Dendritic cell treated with granulocyte-macrophage colony-stimulating factor and Interleukin-4, amounts not matched to agents 40 ng/mL and 50 ng/mL, for 4 days (primary cell): ENCODE measurements around the gene SLC4A3.

Experiments
- H3K27ac Mint-ChIP-seq: one replicate; pipeline ENCODE4 v1.8.0; 2022; ENCODE audit warnings: mild to moderate bottlenecking, mixed read lengths
- H3K27me3 Mint-ChIP-seq: one replicate; pipeline ENCODE4 v1.8.0; 2022; ENCODE audit warnings: mild to moderate bottlenecking, mixed read lengths
- H3K36me3 Mint-ChIP-seq: one replicate; pipeline ENCODE4 v1.8.0; 2022; ENCODE audit warnings: low read depth, mixed read lengths
- H3K4me1 Mint-ChIP-seq: one replicate; pipeline ENCODE4 v1.8.0; 2022; ENCODE audit warnings: low read depth, mixed read lengths
- H3K4me3 Mint-ChIP-seq: one replicate; pipeline ENCODE4 v1.8.0; 2022; ENCODE audit warnings: mild to moderate bottlenecking, moderate library complexity, mixed read lengths
- H3K9me3 Mint-ChIP-seq: one replicate; pipeline ENCODE4 v1.8.0; 2022; ENCODE audit warnings: mixed read lengths
- intact Hi-C: fragments of 100-400 bp; cut with micrococcal nuclease; formaldehyde crosslinking; loops from one replicate; pipeline ENCODE4 v1.15.0; 2022

Gene SLC4A3

GRCh38 chr2:219658196-219658846 lies 30.9 kb downstream of the SLC4A3 start:
- no peaks in the 10 kb centered on the region for H3K4me1 Mint-ChIP-seq
- H3K4me3 Mint-ChIP-seq: no peak overlapping the region
- no peaks in the 10 kb centered on the region for H3K36me3 Mint-ChIP-seq
- H3K27ac Mint-ChIP-seq: no peak overlapping the region
- H3K27me3 Mint-ChIP-seq: peaks cover 29% of the 10 kb centered on the region
- H3K9me3 Mint-ChIP-seq: peaks cover 25% of the 10 kb centered on the region
- intact Hi-C loops: no loop called here

DNA sequence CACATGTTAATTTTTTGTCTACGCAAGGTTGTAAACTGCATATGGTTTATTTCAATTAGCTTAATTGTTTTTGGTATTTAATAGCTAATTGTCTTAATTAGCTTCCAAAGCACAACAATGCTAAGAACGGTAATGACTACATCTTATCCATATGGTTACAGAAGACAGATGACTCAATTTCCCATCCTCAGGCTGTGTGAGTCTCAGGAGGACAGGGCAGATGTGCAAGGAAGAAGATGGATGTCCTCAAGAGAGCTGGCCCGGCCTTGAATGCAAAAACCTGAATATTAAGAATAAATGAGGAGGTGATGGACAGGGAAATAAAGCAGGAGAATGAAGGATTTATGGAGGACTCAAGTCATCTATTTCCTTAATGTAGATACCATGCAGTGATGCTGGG lies 31.4 kb downstream of the SLC4A3 start:
- Mint-ChIP-seq H3K4me1 (no peaks in the 10 kb centered on the region), H3K27me3 (peaks cover 28% of the 10 kb centered on the region), H3K4me3 (no peak overlapping the region)

DNA sequence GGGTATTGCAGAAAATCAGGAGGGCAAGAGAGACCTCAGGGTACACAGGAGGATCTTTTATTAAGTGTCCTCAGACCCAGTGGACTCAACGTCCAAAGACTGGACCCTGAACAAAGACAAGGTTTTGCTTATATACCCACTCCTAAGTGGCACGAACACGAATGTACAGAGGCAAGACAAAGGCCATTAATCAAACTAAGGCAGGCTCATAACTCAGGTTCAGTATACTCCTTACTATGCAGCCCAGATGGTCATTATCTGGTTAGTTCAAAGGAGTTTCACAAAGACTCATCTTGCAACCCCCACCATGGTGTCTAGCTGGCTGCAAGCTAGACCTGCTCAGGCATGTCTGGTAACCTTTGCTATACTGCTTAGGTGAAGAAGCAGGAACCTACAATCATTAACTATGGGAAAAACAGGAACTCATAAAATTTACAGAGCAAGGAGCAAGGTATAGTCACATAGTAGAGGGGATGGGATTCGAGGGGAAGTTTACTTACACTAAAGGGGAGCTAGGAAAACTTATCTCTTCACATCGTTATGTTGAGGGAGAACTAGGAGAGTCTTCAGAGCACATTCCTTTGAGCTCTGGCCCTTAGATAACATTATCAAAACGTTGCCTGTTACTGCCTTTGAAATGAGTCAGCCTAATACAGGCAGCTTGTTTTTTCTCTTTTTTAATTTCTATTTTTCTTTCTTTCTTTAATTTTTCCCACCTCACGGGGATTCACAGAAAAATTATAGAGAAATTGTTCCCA lies 33.9 kb downstream of the SLC4A3 start:
- H3K36me3 Mint-ChIP-seq: no peaks in the 10 kb centered on the region
- intact Hi-C loops: no loop called here
- H3K4me1 Mint-ChIP-seq: no peaks in the 10 kb centered on the region
- H3K9me3 Mint-ChIP-seq: peaks cover 25% of the 10 kb centered on the region
- no peak overlapping the region for H3K4me3 Mint-ChIP-seq
- H3K27me3 Mint-ChIP-seq: peaks cover 20% of the 10 kb centered on the region
- no peak overlapping the region for H3K27ac Mint-ChIP-seq

More for the DNA sequence above, 31.4 kb downstream of the SLC4A3 start:
- intact Hi-C loops: no loop called here
- Mint-ChIP-seq H3K9me3 (peaks cover 25% of the 10 kb centered on the region), H3K27ac (no peak overlapping the region), H3K36me3 (no peaks in the 10 kb centered on the region)

DNA sequence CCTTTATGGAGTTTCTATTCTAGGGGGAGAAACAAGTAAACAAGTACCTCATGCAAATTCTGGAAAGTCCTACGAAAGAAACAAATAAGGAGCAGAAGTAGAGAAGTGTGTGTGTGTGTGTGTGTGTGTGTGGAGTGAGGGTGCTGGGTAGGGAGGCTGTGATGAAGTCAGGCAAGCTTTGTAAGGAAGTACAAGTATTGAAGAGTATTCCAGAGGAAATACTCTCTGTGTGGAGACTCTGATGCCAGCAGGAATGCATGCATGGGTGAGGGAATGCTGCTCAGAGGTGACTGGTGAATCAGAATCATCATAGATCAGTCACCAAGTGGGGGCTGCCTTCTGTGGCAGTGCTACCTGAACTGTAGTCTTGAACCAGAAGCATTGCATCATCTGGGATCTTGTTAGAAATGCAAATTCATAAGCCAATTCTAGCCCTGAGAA lies 34.5 kb downstream of the SLC4A3 start:
- H3K9me3 Mint-ChIP-seq: peaks cover 25% of the 10 kb centered on the region
- no peak overlapping the region for H3K4me3 Mint-ChIP-seq
- no peak overlapping the region for H3K27ac Mint-ChIP-seq
- peaks cover 16% of the 10 kb centered on the region for H3K27me3 Mint-ChIP-seq
- intact Hi-C loops: no loop called here
- H3K4me1 Mint-ChIP-seq: no peaks in the 10 kb centered on the region
- no peaks in the 10 kb centered on the region for H3K36me3 Mint-ChIP-seq

DNA sequence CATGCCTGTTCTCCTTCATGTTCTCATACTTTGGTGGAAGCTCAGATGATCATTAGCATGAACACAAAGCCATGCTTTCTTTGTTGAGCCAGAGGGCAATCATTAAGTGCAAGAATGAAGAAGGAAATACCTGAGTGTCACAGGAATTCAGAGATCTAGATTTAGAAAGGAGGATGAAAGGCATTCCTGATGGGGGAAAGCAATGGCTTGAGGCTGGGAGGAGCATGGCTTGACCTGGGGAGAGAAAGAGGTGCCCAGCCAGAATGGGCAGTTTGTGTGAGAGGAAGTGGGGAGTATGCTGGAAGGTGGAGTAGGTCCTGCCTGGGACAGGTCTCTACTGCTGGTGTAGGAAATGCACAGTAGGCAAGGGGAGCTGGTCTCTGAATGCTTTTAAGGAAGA lies 35.1 kb downstream of the SLC4A3 start:
- Mint-ChIP-seq H3K4me1 (no peaks in the 10 kb centered on the region), H3K9me3 (peaks cover 25% of the 10 kb centered on the region), H3K27ac (no peak overlapping the region), H3K36me3 (no peaks in the 10 kb centered on the region), H3K27me3 (peaks cover 16% of the 10 kb centered on the region), H3K4me3 (no peak overlapping the region)
- intact Hi-C loops: no loop called here

DNA sequence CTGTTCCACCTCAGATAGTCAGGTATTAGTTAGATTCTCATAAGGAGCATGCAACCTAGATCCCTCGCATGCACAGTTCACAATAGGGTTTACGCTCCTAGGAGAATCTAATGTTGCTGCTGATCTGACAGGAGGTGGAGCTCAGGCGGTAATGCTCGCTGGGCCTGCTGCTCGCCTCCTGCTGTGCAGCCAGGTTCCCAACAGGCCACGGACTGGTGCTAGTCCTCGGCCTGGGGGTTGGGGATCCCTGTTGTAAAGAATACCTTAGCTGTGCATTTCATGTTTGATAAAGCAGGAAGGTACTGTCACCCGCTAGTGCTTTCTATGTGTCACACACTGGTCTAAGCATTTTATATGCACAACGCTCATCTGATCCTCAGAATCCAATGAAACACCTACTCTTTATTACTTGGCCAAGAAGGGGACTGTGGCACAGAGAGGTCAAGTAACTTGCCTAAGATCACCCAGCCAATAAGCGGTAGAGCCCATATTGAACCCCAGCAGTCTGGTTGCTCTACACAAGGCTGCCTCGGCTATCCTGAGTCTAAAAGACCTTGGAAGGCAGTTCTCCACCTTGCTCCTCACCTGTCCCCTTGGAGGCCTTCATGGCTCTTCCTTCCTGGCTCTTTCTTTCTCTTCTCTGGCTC lies 35.8 kb downstream of the SLC4A3 start:
- Mint-ChIP-seq H3K4me3 (no peak overlapping the region), H3K27me3 (peaks cover 16% of the 10 kb centered on the region), H3K9me3 (peaks cover 25% of the 10 kb centered on the region), H3K27ac (no peak overlapping the region), H3K36me3 (no peaks in the 10 kb centered on the region), H3K4me1 (no peaks in the 10 kb centered on the region)
- intact Hi-C loops: no loop called here

- intact Hi-C loops: no loop called here
- Mint-ChIP-seq H3K27ac (no peak overlapping the region), H3K36me3 (no peaks in the 10 kb centered on the region), H3K4me3 (no peak overlapping the region), H3K9me3 (peaks cover 25% of the 10 kb centered on the region), H3K27me3 (peaks cover 15% of the 10 kb centered on the region), H3K4me1 (no peaks in the 10 kb centered on the region)
These were observed 36.6 kb downstream of the SLC4A3 start for GRCh38 chr2:219664041-219664440.

GRCh38 chr2:219664944-219665343 lies 37.5 kb downstream of the SLC4A3 start:
- Mint-ChIP-seq H3K36me3 (no peaks in the 10 kb centered on the region), H3K9me3 (peaks cover 24% of the 10 kb centered on the region), H3K4me1 (no peaks in the 10 kb centered on the region), H3K4me3 (no peak overlapping the region), H3K27me3 (peaks cover 12% of the 10 kb centered on the region), H3K27ac (no peak overlapping the region)
- intact Hi-C loops: no loop called here

- Mint-ChIP-seq H3K4me1 (no peaks in the 10 kb centered on the region), H3K27me3 (peaks cover 8% of the 10 kb centered on the region), H3K27ac (no peak overlapping the region), H3K4me3 (no peak overlapping the region), H3K36me3 (no peaks in the 10 kb centered on the region), H3K9me3 (peaks cover 14% of the 10 kb centered on the region)
- intact Hi-C loops: no loop called here
These were observed 38.5 kb downstream of the SLC4A3 start for GRCh38 chr2:219665926-219666325.

DNA sequence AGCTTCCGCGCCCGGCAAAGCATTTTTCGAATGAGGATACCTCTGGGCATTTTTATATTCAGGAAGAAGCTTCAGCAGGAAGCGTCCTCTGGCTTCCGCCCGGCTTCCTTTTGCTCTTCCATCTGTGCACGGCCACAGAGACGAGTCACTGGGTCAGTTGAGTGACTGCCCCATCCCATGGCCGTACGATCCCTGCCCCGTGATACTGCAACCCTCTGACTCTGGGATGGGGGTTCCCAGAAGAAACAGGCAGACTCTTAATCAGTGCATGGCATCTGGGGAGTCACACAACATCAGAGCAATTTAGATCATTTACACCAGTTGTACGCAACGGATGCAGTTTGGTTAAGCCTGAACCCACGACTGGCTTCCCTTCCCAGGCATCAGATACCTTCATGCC lies 40.9 kb downstream of the SLC4A3 start:
- no peak overlapping the region for H3K27ac Mint-ChIP-seq
- no peaks in the 10 kb centered on the region for H3K9me3 Mint-ChIP-seq
- intact Hi-C loops: no loop called here
- no peak overlapping the region for H3K4me3 Mint-ChIP-seq
- H3K27me3 Mint-ChIP-seq: peaks cover 9% of the 10 kb centered on the region
- no peaks in the 10 kb centered on the region for H3K36me3 Mint-ChIP-seq
- no peaks in the 10 kb centered on the region for H3K4me1 Mint-ChIP-seq

GRCh38 chr2:219670386-219670785 lies 43.0 kb downstream of the SLC4A3 start:
- no peaks in the 10 kb centered on the region for H3K9me3 Mint-ChIP-seq
- H3K36me3 Mint-ChIP-seq: no peaks in the 10 kb centered on the region
- H3K4me3 Mint-ChIP-seq: no peak overlapping the region
- peaks cover 14% of the 10 kb centered on the region for H3K27me3 Mint-ChIP-seq
- intact Hi-C loops: no loop called here
- H3K27ac Mint-ChIP-seq: no peak overlapping the region
- no peaks in the 10 kb centered on the region for H3K4me1 Mint-ChIP-seq

DNA sequence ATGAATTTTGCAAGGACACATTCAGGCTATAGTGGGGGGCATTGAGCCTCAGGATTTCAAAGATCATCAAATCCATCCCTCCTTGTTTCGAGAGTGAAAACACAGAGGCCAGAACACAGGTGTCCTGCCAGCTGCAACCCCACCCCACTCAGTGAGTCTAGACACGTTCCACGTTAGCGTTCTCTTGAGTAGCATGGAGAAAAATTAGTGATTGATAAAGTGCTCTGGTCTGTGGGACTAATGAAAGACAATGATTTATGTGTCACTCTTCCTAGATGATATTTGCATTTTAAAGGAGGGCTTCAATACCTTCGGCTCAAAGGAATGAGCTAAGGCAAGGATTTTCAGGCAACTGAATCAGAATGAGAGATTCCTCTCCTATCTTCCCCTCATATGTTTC lies 43.8 kb downstream of the SLC4A3 start:
- Mint-ChIP-seq H3K27me3 (peaks cover 16% of the 10 kb centered on the region), H3K4me1 (no peaks in the 10 kb centered on the region), H3K36me3 (no peaks in the 10 kb centered on the region), H3K4me3 (no peak overlapping the region), H3K27ac (no peak overlapping the region), H3K9me3 (no peaks in the 10 kb centered on the region)
- intact Hi-C loops: no loop called here

DNA sequence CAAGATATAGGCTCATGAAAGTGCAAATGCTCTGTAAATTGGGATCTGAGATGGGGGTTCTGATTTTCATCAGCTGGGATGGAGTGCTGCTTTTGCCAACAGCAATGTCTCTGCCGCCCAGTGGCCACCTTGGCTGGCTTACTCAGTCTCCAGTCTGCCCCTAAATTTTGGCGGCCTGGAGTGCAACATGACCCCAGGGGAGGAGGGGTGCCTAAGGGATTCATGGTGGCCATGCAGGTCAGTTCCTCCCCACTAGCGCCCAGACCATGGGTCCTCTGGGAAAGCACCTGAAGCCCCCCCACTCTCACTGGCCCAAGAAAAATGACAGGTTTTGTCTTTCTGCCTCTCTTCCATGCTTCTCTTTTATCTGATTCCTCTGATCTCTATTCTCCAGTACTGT lies 45.0 kb downstream of the SLC4A3 start:
- H3K27me3 Mint-ChIP-seq: peaks cover 17% of the 10 kb centered on the region
- no peak overlapping the region for H3K27ac Mint-ChIP-seq
- H3K36me3 Mint-ChIP-seq: no peaks in the 10 kb centered on the region
- H3K4me1 Mint-ChIP-seq: no peaks in the 10 kb centered on the region
- H3K4me3 Mint-ChIP-seq: no peak overlapping the region
- H3K9me3 Mint-ChIP-seq: no peaks in the 10 kb centered on the region
- intact Hi-C loops: no loop called here

DNA sequence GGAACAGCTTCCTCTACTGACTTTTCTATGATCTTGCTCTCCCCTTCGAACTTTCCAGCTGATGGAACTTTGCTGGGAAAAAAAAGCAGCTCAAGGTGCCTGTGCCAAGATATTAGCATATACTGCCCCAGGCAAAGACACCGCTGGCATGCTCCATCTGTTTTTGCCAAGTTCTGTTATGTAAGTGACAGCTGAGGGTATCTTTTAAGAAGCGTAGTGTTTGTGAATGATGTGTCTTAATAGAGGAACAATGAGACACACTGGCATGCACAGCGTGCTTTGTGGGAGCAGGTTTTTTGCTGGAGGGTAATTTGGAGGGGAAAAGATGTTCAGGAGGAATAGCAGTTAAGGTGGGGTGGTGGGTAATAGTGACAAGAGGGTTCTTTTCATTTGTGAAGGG lies 47.8 kb downstream of the SLC4A3 start:
- no peaks in the 10 kb centered on the region for H3K36me3 Mint-ChIP-seq
- H3K27ac Mint-ChIP-seq: no peak overlapping the region
- no peaks in the 10 kb centered on the region for H3K9me3 Mint-ChIP-seq
- H3K4me3 Mint-ChIP-seq: no peak overlapping the region
- H3K4me1 Mint-ChIP-seq: no peaks in the 10 kb centered on the region
- intact Hi-C loops: no loop called here
- H3K27me3 Mint-ChIP-seq: peaks cover 17% of the 10 kb centered on the region
